Adrenal gland (tissue), 12 donors: Measurements from ENCODE around the gene ADAMTSL1. TPM values are rescaled to one million over a fixed set of nuclear protein-coding genes. Genes with fewer than 3 reads are reported as not detected.

Experiments
- DNase-seq, 7 donors: peaks; one replicate each; pipeline ENCODE4 v3.0.0-alpha.2; 2019 to 2020
- H3K27ac ChIP-seq, 5 donors: fragments of 200-600 bp; sonication (generic) in 4 of 5; 1 replicate in 3 of 5; 2 replicates in 2 of 5; pipeline versions ENCODE4 v1.5.1 to v1.8.0; 2016 to 2020; ENCODE audit warnings: mild to moderate bottlenecking in 1 of 5
- H3K27me3 ChIP-seq: fragments of 200-600 bp; 2 replicates; pipeline ENCODE4 v1.8.0; 2021
- H3K36me3 ChIP-seq, 2 donors: fragments of 200-600 bp; replicated peaks in 1 of 2; 1 replicate in 1 of 2; 2 replicates in 1 of 2; pipeline versions ENCODE4 v1.5.1 to v1.8.0; 2018 to 2022
- H3K4me1 ChIP-seq, 2 donors: fragments of 200-600 bp; replicated peaks in 1 of 2; 1 replicate in 1 of 2; 2 replicates in 1 of 2; pipeline versions ENCODE4 v1.5.1 to v1.8.0; 2018 to 2021
- H3K4me3 ChIP-seq, 4 donors: fragments of 200-600 bp; sonication (generic) in 3 of 4; one replicate each; pipeline ENCODE4 v1.5.1; 2016 to 2018
- H3K9me3 ChIP-seq, 3 donors: fragments of 200-600 bp; sonication (generic) in 1 of 3; replicated peaks in 1 of 3; 1 replicate in 2 of 3; 2 replicates in 1 of 3; pipeline versions ENCODE4 v1.5.1 to v1.8.0; 2016 to 2021
- POLR2A ChIP-seq, 2 donors: fragments of 450-650 bp; IDR thresholded peaks; one replicate each; pipeline ENCODE4 v1.6.1; 2017; ENCODE audit warnings: antibody characterized with exemption in 2 of 2, mild to moderate bottlenecking in 2 of 2, moderate library complexity in 1 of 2
- WGBS, 4 donors: extraction: QIAGEN DNeasy Blood & Tissue Kit in 2 of 4; methylation state at CpG; one replicate each; pipeline versions ENCODE4 v1.1.5 to v1.1.7; 2013 to 2017; 5-methylcytosine and 5-hydroxymethylcytosine counted together
- intact Hi-C, 2 donors: fragments of 100-400 bp; cut with DNase I; formaldehyde crosslinking; loops; one replicate each; pipeline versions ENCODE4 v1.14.1 to v1.15.0; 2022 to 2023
- polyA plus RNA-seq, 3 donors: library from polyadenylated mRNA; stranded (reverse); fragments of 200-250 nt in 2 of 3; fragments of 350-450 nt in 1 of 3; fragmentation: Illumina TruSeq in 1 of 3; extraction: RNeasy Lipid Tissue Mini Kit (QIAGEN cat#74804) in 1 of 3; gene quantifications; one replicate each; pipeline ENCODE4 v1.2.3, GENCODE V29; 2013 to 2014
- total RNA-seq, 9 donors: library from RNA; depleted of rRNA in 4 of 9; stranded (reverse); fragments of >200 nt in 4 of 9; fragments of 120-200 nt in 1 of 9; fragmentation: NEBNext Ultra II Directional in 1 of 9; extraction: Animal tissue kit (Norgen Biotek cat#: 25700) in 1 of 9; gene quantifications; one replicate each; pipeline versions ENCODE4 v1.1.0 to v1.2.4, GENCODE V29; 2013 to 2023
- TF ChIP-seq, protein P1 (sequence below), 6 experiments: fragments of 450-650 bp in 4 of 6; fragments of 200-600 bp in 2 of 6; sonication (generic) in 1 of 6; IDR thresholded peaks; 1 replicate in 5 of 6; 2 replicates in 1 of 6; pipeline versions ENCODE4 v1.5.1 to v1.8.0; 2016 to 2021; ENCODE audit warnings: antibody characterized with exemption in 6 of 6, mild to moderate bottlenecking in 2 of 6, moderate library complexity in 1 of 6
- donor health status: healthy with polysubstance abuse.
- donor health status: Bipolar disorder and iron deficiency.
- donor health status: DM: yes; HTN: yes; CAD: no.
- donor health status: DM: no; HTN: no; CAD: no.
- donor health status: DM: no; HTN: no; CAD: no.
- donor health status: DM: yes; HTN: yes; CAD: no.

Gene ADAMTSL1
- total and polyA plus RNA-seq, 12 donors: 4.9 to 38.1 (median 20.6) TPM

DNA sequence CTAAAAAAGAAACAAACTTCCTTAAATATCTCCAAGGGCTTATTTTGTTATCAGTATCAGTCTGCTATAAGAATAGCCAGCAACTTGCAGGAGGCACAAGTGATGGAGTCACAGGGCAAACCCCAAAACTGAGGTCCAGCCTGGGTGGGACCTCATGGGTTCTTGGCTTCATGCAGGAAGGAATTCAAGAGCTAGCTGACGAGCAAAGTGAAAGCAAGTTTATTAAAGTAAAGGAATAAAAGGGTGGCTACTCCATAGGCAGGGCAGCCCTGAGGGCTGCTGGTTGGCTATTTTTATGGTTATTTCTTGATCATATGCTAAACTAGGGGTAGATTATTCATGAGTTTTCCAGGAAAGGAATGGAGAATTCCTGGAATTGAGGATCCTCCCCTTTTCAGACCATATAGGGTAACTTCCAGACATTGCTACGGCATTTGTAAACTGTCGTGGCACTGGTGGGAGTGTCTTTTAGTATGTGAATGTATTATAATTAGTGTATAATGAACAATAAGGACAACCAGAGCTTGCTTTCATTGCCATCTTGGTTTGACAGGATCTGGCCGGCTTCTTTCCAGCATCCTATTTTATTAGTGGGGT, 231.9 kb downstream of the ADAMTSL1 start:
- Histone ChIP-seq H3K4me1 (peaks cover 8 to 22% of the 10 kb centered on the region in 2 donors), H3K27me3 (no peaks in the 10 kb centered on the region), H3K9me3 (no peaks in the 10 kb centered on the region), H3K36me3 (no peaks in the 10 kb centered on the region), H3K27ac (no peak overlapping the region), H3K4me3 (no peak overlapping the region)
- TF ChIP-seq POLR2A (IDR thresholded peaks at IDR 0.05): no peak
- TF ChIP-seq, protein P1, sequence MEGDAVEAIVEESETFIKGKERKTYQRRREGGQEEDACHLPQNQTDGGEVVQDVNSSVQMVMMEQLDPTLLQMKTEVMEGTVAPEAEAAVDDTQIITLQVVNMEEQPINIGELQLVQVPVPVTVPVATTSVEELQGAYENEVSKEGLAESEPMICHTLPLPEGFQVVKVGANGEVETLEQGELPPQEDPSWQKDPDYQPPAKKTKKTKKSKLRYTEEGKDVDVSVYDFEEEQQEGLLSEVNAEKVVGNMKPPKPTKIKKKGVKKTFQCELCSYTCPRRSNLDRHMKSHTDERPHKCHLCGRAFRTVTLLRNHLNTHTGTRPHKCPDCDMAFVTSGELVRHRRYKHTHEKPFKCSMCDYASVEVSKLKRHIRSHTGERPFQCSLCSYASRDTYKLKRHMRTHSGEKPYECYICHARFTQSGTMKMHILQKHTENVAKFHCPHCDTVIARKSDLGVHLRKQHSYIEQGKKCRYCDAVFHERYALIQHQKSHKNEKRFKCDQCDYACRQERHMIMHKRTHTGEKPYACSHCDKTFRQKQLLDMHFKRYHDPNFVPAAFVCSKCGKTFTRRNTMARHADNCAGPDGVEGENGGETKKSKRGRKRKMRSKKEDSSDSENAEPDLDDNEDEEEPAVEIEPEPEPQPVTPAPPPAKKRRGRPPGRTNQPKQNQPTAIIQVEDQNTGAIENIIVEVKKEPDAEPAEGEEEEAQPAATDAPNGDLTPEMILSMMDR (IDR thresholded peaks at IDR 0.05): no peak
- 36 to 64% (median 47%) methylated on average over 4 of the region's 4 CpGs for WGBS, 4 donors
- intact Hi-C loops: no loop called here
- DNase-seq: no peak

DNA sequence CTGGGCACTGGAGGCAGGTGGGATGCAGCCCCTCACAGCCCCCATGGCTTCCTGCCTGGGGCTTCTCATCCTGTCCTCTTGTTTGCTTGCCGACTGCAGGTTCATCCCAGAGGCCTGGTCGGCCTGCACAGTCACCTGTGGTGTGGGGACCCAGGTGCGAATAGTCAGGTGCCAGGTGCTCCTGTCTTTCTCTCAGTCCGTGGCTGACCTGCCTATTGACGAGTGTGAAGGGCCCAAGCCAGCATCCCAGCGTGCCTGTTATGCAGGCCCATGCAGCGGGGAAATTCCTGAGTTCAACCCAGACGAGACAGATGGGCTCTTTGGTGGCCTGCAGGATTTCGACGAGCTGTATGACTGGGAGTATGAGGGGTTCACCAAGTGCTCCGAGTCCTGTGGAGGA, 232.7 kb downstream of the ADAMTSL1 start:
- Histone ChIP-seq H3K4me1 (peaks cover 8 to 22% of the 10 kb centered on the region in 2 donors), H3K9me3 (no peaks in the 10 kb centered on the region), H3K27me3 (no peaks in the 10 kb centered on the region), H3K36me3 (no peaks in the 10 kb centered on the region), H3K4me3 (no peak overlapping the region), H3K27ac (no peak overlapping the region)
- intact Hi-C loops: no loop called here
- TF ChIP-seq, protein P1 (IDR thresholded peaks at IDR 0.05): no peak
- no peak for TF ChIP-seq POLR2A (IDR thresholded peaks at IDR 0.05)
- DNase-seq: no peak
- WGBS, 4 donors: 87 to 98% (median 94%) methylated on average over 5 to 11 of the region's 11 CpGs

DNA sequence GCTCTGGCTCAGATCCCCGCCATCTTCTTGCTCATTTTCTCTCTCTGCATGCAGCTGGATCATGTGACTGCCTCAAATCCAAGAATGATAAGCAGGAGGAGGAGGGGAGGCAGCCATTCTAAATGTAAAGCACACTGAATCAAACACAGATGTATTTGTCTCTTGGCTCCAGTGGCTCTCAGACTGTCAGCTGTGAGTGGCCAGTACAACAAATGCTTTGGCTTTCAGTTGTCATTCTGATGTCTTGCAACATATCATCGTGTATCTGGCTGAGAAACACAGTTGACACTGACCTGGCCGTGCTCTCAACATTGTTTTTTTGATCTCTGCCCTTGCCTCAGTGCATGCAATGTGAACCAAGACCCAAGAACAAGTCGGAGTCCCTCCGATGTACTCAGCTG, 233.1 kb downstream of the ADAMTSL1 start:
- peaks cover 8 to 22% of the 10 kb centered on the region in 2 donors for H3K4me1 ChIP-seq
- no peak for TF ChIP-seq POLR2A (IDR thresholded peaks at IDR 0.05)
- TF ChIP-seq, protein P1 (IDR thresholded peaks at IDR 0.05): no peak
- no peak overlapping the region for H3K27ac ChIP-seq
- H3K27me3 ChIP-seq: no peaks in the 10 kb centered on the region
- intact Hi-C loops: no loop called here
- WGBS, 4 donors: 46 to 65% (median 62%) methylated on average over 5 of the region's 5 CpGs
- no peak overlapping the region for H3K4me3 ChIP-seq
- H3K9me3 ChIP-seq: no peaks in the 10 kb centered on the region
- DNase-seq: no peak
- no peaks in the 10 kb centered on the region for H3K36me3 ChIP-seq

DNA sequence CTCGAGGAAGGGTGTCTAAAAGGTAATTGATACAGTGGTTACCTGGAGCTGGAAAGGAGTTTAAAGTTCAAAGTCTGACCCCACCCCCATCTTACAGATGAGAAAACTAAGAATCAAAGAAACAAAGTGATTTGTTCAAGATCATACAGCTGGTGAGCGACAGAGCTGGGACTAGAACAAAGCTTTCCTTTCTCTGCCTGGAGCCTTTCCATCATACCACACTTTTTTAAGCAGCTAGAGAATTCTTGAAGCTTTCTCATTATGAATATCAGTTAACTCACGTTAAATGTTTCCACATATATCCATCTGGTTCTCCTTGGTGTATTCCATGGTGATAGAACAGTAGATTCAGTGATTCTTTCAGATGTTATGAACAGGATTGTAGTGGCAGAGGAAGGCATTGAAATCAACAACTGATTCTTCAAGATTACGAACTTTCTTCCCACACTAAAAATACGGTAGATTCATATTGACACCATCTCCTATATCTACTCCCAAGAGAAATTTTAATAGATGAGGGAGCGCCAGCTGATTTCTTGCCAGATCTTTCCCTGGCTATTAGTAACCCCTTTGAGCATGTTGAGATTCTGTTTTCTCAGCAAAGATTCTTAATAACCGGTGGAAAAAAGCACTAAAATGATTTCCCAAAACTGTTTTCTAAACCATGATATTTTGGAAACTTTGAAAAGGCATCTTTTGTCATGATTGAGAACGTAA, 233.7 kb downstream of the ADAMTSL1 start:
- H3K9me3 ChIP-seq: no peaks in the 10 kb centered on the region
- intact Hi-C loops: no loop called here
- H3K4me3 ChIP-seq: no peak overlapping the region
- no peak overlapping the region for H3K27ac ChIP-seq
- H3K4me1 ChIP-seq: peaks cover 8 to 22% of the 10 kb centered on the region in 2 donors
- TF ChIP-seq, protein P1 (IDR thresholded peaks at IDR 0.05): no peak
- TF ChIP-seq POLR2A (IDR thresholded peaks at IDR 0.05): no peak
- no peaks in the 10 kb centered on the region for H3K27me3 ChIP-seq
- DNase-seq: no peak
- 72 to 83% (median 78%) methylated on average over 8 of the region's 8 CpGs for WGBS, 4 donors
- no peaks in the 10 kb centered on the region for H3K36me3 ChIP-seq
